Testis (tissue), 2 donors: ENCODE data around the gene IL17RA.

Experiments used
- CTCF ChIP-seq, 3 experiments: fragments of 450-650 bp in 2 of 3; fragments of 200-600 bp in 1 of 3; sonication (generic) in 1 of 3; IDR thresholded peaks; one replicate each; pipeline ENCODE4 v1.5.1; 2016 to 2019; ENCODE audit warnings: antibody characterized with exemption in 3 of 3, mild to moderate bottlenecking in 2 of 3, moderate library complexity in 1 of 3
- POLR2A ChIP-seq: fragments of 450-650 bp; IDR thresholded peaks from one replicate; pipeline ENCODE4 v1.6.1; 2017; ENCODE audit warnings: antibody characterized with exemption, mild to moderate bottlenecking, moderate library complexity

GRCh38 chr22:17162731-17163130 is 77.9 kb downstream of the IL17RA start:
- TF ChIP-seq CTCF (IDR thresholded peaks at IDR 0.05) (no peak), POLR2A (no peak)
